Osteocyte (in vitro differentiated cells): Measurements from ENCODE around the gene SMIM21. TPM values are rescaled to one million over a fixed set of nuclear protein-coding genes. Genes with fewer than 3 reads are reported as not detected.
A peak's percentile ranks its signal among the peaks of the same experiment; 100 is the strongest.

Experiments used
- DNase-seq: peaks from one replicate; pipeline ENCODE4 v3.0.0; 2021; ENCODE audit warnings: mixed read lengths; ENCODE audit not compliant: unreplicated experiment; ENCODE audit errors: extremely low spot score
- H3K27ac Mint-ChIP-seq: one replicate; pipeline ENCODE4 v1.8.0; 2021; ENCODE audit warnings: mild to moderate bottlenecking, mixed read lengths; ENCODE audit not compliant: unreplicated experiment
- H3K27me3 Mint-ChIP-seq: one replicate; pipeline ENCODE4 v1.8.0; 2021; ENCODE audit warnings: mixed read lengths; ENCODE audit not compliant: unreplicated experiment
- H3K36me3 Mint-ChIP-seq: one replicate; pipeline ENCODE4 v1.8.0; 2021; ENCODE audit warnings: mixed read lengths; ENCODE audit not compliant: unreplicated experiment
- H3K4me1 Mint-ChIP-seq: one replicate; pipeline ENCODE4 v1.8.0; 2021; ENCODE audit warnings: mixed read lengths; ENCODE audit not compliant: unreplicated experiment
- H3K4me3 Mint-ChIP-seq: one replicate; pipeline ENCODE4 v1.8.0; 2021; ENCODE audit warnings: mild to moderate bottlenecking, moderate library complexity, mixed read lengths; ENCODE audit not compliant: unreplicated experiment
- H3K9me3 Mint-ChIP-seq: one replicate; pipeline ENCODE4 v1.8.0; 2021; ENCODE audit warnings: mixed read lengths; ENCODE audit not compliant: unreplicated experiment
- CTCF ChIP-seq: fragments of 200-600 bp; sonication (generic); IDR thresholded peaks from 2 replicates; pipeline ENCODE4 v1.5.0; 2021; ENCODE audit warnings: antibody characterized with exemption, mild to moderate bottlenecking, moderate library complexity
- total RNA-seq: library from RNA; stranded (reverse); gene quantifications from 2 replicates; pipeline ENCODE4 v1.2.1, GENCODE V29; 2021

The SMIM21 gene
- total RNA-seq, 1 donor from 2014 or later: not detected

GRCh38 chr18:75418293-75419005 lies 9.1 kb downstream of the SMIM21 start:
- Mint-ChIP-seq H3K4me3 (no peak overlapping the region), H3K9me3 (peaks cover 6% of the 10 kb centered on the region), H3K36me3 (no peaks in the 10 kb centered on the region), H3K4me1 (no peaks in the 10 kb centered on the region), H3K27ac (no peak overlapping the region), H3K27me3 (peaks cover 10% of the 10 kb centered on the region)
- no peak for TF ChIP-seq CTCF
- DNase-seq: no peak

- Mint-ChIP-seq H3K36me3 (no peaks in the 10 kb centered on the region), H3K27me3 (peaks cover 6% of the 10 kb centered on the region), H3K4me3 (no peak overlapping the region), H3K27ac (no peak overlapping the region), H3K9me3 (no peaks in the 10 kb centered on the region), H3K4me1 (peaks cover 24% of the 10 kb centered on the region)
- DNase-seq: no peak
- no peak for TF ChIP-seq CTCF
These were observed 16.9 kb downstream of the SMIM21 start for GRCh38 chr18:75410611-75411010.

- H3K27ac Mint-ChIP-seq: no peak overlapping the region
- H3K4me1 Mint-ChIP-seq: peaks cover 24% of the 10 kb centered on the region
- peaks cover 7% of the 10 kb centered on the region for H3K27me3 Mint-ChIP-seq
- H3K36me3 Mint-ChIP-seq: no peaks in the 10 kb centered on the region
- DNase-seq: no peak
- no peak overlapping the region for H3K4me3 Mint-ChIP-seq
- H3K9me3 Mint-ChIP-seq: no peaks in the 10 kb centered on the region
- TF ChIP-seq CTCF: no peak
These were observed 17.7 kb downstream of the SMIM21 start for GRCh38 chr18:75409806-75410205.

GRCh38 chr18:75408554-75409506 lies 18.7 kb downstream of the SMIM21 start:
- H3K4me1 Mint-ChIP-seq: peaks cover 24% of the 10 kb centered on the region
- H3K27ac Mint-ChIP-seq: peak overlapping the region; percentile 31
- no peak for DNase-seq
- H3K9me3 Mint-ChIP-seq: no peaks in the 10 kb centered on the region
- peaks cover 13% of the 10 kb centered on the region for H3K27me3 Mint-ChIP-seq
- TF ChIP-seq CTCF: no peak
- no peak overlapping the region for H3K4me3 Mint-ChIP-seq
- no peaks in the 10 kb centered on the region for H3K36me3 Mint-ChIP-seq
